RWPE2 (cell line): Measurements from ENCODE around the gene KMT2C.

Experiments used
- ATAC-seq: fragments of 200-7000 bp; cut with Tn5 transposase; 3 replicates; pipeline ENCODE4 v1.9.1; 2021; ENCODE audit warnings: low read depth
- DNase-seq: peaks from one replicate; pipeline ENCODE4 v3.0.0-alpha.2; 2020; ENCODE audit warnings: low spot score
- H3K27ac ChIP-seq: fragments of 450-650 bp; 2 replicates; pipeline ENCODE4 v1.5.1; 2017; ENCODE audit warnings: mild to moderate bottlenecking; ENCODE audit not compliant: poor library complexity, severe bottlenecking
- H3K27me3 ChIP-seq: fragments of 250-450 bp; sonication (Bioruptor Pico); 2 replicates; pipeline ENCODE4 v1.5.1; 2021; ENCODE audit warnings: mild to moderate bottlenecking, moderate library complexity; ENCODE audit not compliant: insufficient read depth, poor library complexity, severe bottlenecking
- H3K36me3 ChIP-seq: fragments of 250-450 bp; sonication (Bioruptor Pico); 2 replicates; pipeline ENCODE4 v1.5.1; 2020; ENCODE audit warnings: low read depth, mild to moderate bottlenecking, moderate library complexity
- H3K4me1 ChIP-seq: fragments of 250-450 bp; sonication (Bioruptor Pico); 2 replicates; pipeline ENCODE4 v1.5.1; 2021; ENCODE audit warnings: mild to moderate bottlenecking, moderate library complexity; ENCODE audit not compliant: insufficient read depth, poor library complexity, severe bottlenecking
- H3K4me3 ChIP-seq: fragments of 250-450 bp; sonication (Bioruptor Pico); 2 replicates; pipeline ENCODE4 v1.5.1; 2021; ENCODE audit warnings: mild to moderate bottlenecking, moderate library complexity; ENCODE audit not compliant: severe bottlenecking
- H3K9me3 ChIP-seq: fragments of 250-450 bp; sonication (Bioruptor Pico); 2 replicates; pipeline ENCODE4 v1.5.1; 2021; ENCODE audit warnings: mild to moderate bottlenecking, moderate library complexity; ENCODE audit not compliant: severe bottlenecking
- CTCF ChIP-seq: fragments of 450-650 bp; IDR thresholded peaks from one replicate; pipeline ENCODE4 v1.5.1; 2017; ENCODE audit warnings: mild to moderate bottlenecking, moderate library complexity; ENCODE audit not compliant: poor library complexity, severe bottlenecking

Gene KMT2C

GRCh38 chr7:152435384-152436110, at the start of gene KMT2C:
TSS of gene KMT2C (minus strand) at chr7:152436003. CDS start at chr7:152435786, 217 bp downstream.
- peak within 1 kb of the TSS; percentile 77 for H3K4me3 ChIP-seq
- no peak for TF ChIP-seq CTCF
- peak within 1 kb of the TSS; percentile 75 for H3K27ac ChIP-seq
- H3K9me3 ChIP-seq, result no peaks in the 10 kb centered on the region
- DNase-seq, result no peak
- no peaks in the 10 kb centered on the region for H3K36me3 ChIP-seq
- no peaks in the 10 kb centered on the region for H3K27me3 ChIP-seq
- ATAC-seq, result 0 out of 3 replicates have a peak, but pooled peaks have one; percentile 11
- peaks cover 5% of the 10 kb centered on the region for H3K4me1 ChIP-seq

- Histone ChIP-seq H3K27me3 (no peaks in the 10 kb centered on the region), H3K27ac (no peak overlapping the region), H3K4me3 (no peak overlapping the region), H3K4me1 (no peaks in the 10 kb centered on the region), H3K36me3 (no peaks in the 10 kb centered on the region), H3K9me3 (no peaks in the 10 kb centered on the region)
- no peak for DNase-seq
- ATAC-seq, result no peak
- TF ChIP-seq CTCF, result no peak
Observed at GRCh38 chr7:152481082-152481481, 45.3 kb upstream of the KMT2C start.

- Histone ChIP-seq H3K4me1 (no peaks in the 10 kb centered on the region), H3K4me3 (no peak overlapping the region), H3K27me3 (no peaks in the 10 kb centered on the region), H3K36me3 (no peaks in the 10 kb centered on the region), H3K9me3 (no peaks in the 10 kb centered on the region), H3K27ac (no peak overlapping the region)
- no peak for DNase-seq
- no peak for TF ChIP-seq CTCF
- no peak for ATAC-seq
Observed at GRCh38 chr7:152480664-152481063, 44.9 kb upstream of the KMT2C start.

GRCh38 chr7:152479595-152479994, 43.8 kb upstream of the KMT2C start:
- H3K36me3 ChIP-seq, result no peaks in the 10 kb centered on the region
- no peaks in the 10 kb centered on the region for H3K27me3 ChIP-seq
- no peak overlapping the region for H3K27ac ChIP-seq
- no peaks in the 10 kb centered on the region for H3K9me3 ChIP-seq
- no peak for TF ChIP-seq CTCF
- no peak overlapping the region for H3K4me3 ChIP-seq
- no peaks in the 10 kb centered on the region for H3K4me1 ChIP-seq
- no peak for DNase-seq
- ATAC-seq, result no peak

- TF ChIP-seq CTCF, result no peak
- ATAC-seq (no peak), DNase-seq (no peak)
- H3K36me3 ChIP-seq, result no peaks in the 10 kb centered on the region
- no peak overlapping the region for H3K27ac ChIP-seq
- H3K27me3 ChIP-seq, result no peaks in the 10 kb centered on the region
- no peak overlapping the region for H3K4me3 ChIP-seq
- no peaks in the 10 kb centered on the region for H3K4me1 ChIP-seq
- H3K9me3 ChIP-seq, result no peaks in the 10 kb centered on the region
Observed at GRCh38 chr7:152478140-152478539, 42.3 kb upstream of the KMT2C start.
